HuH-7.5 (cell line): ENCODE measurements around the gene OPN1SW.

Experiments used
- DNase-seq: peaks from one replicate; pipeline ENCODE4 v3.0.0; 2011; ENCODE audit warnings: low spot score

The OPN1SW gene

DNA sequence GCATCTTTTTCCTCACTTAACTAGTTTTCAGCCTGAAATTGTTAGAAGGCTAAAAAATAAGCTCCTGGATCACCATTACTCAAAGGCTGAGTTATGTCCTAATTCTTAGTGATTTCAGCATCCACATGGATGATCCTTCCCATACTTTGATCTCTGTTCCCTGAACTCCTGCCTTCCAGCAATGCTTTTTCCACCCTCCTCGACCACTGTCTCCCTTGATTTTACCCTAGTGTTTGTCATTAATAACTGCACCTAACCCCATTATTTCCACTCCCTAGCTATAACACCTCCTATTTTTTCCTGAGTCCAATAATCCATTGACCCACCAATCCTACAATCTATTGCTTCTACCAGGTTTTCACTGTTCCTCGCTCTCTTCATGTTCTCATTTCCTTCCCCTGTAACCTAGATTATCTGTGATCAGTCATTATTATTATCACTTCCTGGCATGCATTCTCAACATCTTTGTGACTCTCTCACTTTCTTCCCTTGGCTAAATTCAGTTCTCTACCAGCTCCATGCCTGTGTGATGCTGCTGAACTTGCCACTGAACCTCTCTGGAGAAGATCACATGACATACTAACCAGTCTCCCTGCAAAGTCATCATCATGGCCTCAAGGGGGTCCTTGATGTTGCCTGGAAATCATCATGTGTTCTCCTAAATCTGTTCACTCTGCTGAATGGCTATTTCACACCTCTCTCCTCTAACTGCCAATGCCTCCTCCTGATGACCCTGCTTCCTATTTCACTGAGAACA, 42.9 kb downstream of the OPN1SW start:
- DNase-seq: no peak

DNA sequence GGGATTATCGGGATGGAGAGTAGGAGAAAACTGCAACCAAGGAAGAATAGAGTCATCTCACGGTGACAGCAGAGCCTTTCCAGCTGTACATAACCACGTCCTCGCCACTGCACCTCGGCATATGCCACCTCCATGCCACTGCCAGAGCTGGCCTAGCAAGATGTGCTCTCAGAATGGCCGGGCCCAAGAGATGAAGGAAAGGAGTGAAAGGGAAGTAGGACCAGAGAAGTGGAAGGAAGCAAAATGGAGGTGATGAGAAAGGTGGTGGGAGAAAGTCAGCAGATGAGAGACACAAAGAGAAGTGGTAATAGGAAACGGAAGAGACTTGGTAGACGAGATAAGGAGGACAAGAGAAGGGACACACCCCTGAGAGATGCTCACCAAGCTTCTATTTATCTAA, 44.4 kb downstream of the OPN1SW start:
- DNase-seq: no peak

DNA sequence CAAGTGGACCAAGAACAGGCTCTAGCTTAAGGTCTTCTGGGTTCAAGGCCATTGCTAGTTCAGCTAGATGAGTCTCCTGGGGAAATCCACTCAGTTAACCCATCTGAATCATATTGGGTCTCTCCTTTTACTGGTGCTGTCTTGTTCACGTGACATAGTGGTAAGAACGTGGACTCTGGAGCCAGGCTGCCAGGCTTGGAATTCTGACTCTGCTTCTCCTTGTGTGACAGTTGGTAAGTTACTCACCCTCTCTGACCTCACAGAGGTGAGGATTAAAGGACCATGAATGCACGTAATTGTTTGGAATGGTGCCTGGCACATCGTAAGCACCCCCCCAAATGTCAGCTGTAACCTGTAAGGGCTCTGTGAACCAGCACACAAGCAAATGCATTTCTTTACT, 46.1 kb downstream of the OPN1SW start:
- DNase-seq: no peak

- no peak for DNase-seq
These were observed 47.0 kb downstream of the OPN1SW start for GRCh38 chr7:128728598-128728997.

DNA sequence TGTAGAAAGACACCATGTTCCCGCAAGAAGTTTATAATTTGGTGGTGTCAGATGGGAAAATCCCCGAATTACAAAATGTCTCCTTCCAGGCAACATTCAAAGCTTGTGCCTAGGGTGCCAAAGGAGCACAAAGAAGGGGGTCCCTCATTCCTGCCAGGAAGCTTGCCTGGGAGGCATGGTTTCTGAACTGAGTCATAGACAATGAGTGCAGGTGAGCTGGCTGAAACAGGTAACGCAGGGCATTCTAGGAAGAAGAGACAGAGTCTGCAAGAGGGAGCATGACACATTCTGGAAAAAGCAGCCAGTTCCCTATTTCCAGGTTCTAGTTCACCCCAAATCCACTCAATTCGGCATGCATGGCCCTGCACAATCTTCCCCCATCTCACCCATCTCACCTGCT, 48.4 kb downstream of the OPN1SW start:
- no peak for DNase-seq

GRCh38 chr7:128726737-128727072, 48.9 kb downstream of the OPN1SW start:
- no peak for DNase-seq

- DNase-seq: no peak
These were observed 49.4 kb downstream of the OPN1SW start for GRCh38 chr7:128726059-128726736.

GRCh38 chr7:128725531-128725930, 50.1 kb downstream of the OPN1SW start:
- no peak for DNase-seq

- DNase-seq: no peak
These were observed 50.9 kb downstream of the OPN1SW start for GRCh38 chr7:128724743-128725142.
